ENCODE data around the gene KIF27.

Gene KIF27

DNA sequence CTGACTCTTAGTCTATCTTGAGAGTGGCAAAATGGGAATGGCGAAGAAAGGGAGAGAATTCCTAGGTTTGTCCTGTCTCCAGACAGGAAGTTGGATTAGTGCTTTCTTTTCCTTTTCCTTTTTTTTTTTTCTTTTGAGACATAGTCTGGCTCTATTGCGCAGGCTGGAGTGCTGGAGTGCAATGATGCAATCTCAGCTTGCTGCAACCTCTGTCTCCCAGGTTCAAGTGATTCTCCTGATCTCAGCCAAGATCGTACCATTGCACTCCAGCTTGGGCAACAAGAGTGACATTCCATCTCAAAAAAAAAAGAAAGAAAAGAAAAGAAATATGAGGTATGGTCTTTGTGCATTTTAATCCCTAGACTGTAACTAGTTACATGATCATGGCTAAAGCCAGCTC lies 12.6 kb upstream of the KIF27 start:
- TF ChIP-seq GLIS3 (CRISPR knock-in tag; IDR thresholded peaks at IDR 0.05) (no peak), TCF4 (CRISPR knock-in tag; IDR thresholded peaks at IDR 0.05; ENCODE audit: borderline replicate concordance) (no peak), BACH2 (CRISPR knock-in tag; IDR thresholded peaks at IDR 0.05; ENCODE audit: borderline replicate concordance) (no peak), ZFP30 (CRISPR knock-in tag; IDR thresholded peaks at IDR 0.05) (no peak), ZFP3 (CRISPR knock-in tag; IDR thresholded peaks at IDR 0.05) (no peak), RARB (CRISPR knock-in tag; IDR thresholded peaks at IDR 0.05) (no peak), ZNF565 (CRISPR knock-in tag; conservative IDR thresholded peaks at IDR 0.05; ENCODE audit: low read depth) (no peak), PPARA (CRISPR knock-in tag; IDR thresholded peaks at IDR 0.05; ENCODE audit: borderline replicate concordance) (no peak), ZC3H10 (CRISPR knock-in tag; IDR thresholded peaks at IDR 0.05) (no peak), ESRRG (CRISPR knock-in tag; IDR thresholded peaks at IDR 0.05) (no peak), ISL1 (CRISPR knock-in tag; IDR thresholded peaks at IDR 0.05) (no peak), ARNTL (CRISPR knock-in tag; IDR thresholded peaks at IDR 0.05; ENCODE audit: borderline replicate concordance, low read depth) (no peak)
- TF ChIP-seq, protein P1, sequence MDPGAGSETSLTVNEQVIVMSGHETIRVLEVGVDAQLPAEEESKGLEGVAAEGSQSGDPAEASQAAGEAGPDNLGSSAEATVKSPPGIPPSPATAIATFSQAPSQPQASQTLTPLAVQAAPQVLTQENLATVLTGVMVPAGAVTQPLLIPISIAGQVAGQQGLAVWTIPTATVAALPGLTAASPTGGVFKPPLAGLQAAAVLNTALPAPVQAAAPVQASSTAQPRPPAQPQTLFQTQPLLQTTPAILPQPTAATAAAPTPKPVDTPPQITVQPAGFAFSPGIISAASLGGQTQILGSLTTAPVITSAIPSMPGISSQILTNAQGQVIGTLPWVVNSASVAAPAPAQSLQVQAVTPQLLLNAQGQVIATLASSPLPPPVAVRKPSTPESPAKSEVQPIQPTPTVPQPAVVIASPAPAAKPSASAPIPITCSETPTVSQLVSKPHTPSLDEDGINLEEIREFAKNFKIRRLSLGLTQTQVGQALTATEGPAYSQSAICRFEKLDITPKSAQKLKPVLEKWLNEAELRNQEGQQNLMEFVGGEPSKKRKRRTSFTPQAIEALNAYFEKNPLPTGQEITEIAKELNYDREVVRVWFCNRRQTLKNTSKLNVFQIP (CRISPR knock-in tag; IDR thresholded peaks at IDR 0.05; ENCODE audit: borderline replicate concordance, low read depth) = no peak
- TF ChIP-seq, protein P2, sequence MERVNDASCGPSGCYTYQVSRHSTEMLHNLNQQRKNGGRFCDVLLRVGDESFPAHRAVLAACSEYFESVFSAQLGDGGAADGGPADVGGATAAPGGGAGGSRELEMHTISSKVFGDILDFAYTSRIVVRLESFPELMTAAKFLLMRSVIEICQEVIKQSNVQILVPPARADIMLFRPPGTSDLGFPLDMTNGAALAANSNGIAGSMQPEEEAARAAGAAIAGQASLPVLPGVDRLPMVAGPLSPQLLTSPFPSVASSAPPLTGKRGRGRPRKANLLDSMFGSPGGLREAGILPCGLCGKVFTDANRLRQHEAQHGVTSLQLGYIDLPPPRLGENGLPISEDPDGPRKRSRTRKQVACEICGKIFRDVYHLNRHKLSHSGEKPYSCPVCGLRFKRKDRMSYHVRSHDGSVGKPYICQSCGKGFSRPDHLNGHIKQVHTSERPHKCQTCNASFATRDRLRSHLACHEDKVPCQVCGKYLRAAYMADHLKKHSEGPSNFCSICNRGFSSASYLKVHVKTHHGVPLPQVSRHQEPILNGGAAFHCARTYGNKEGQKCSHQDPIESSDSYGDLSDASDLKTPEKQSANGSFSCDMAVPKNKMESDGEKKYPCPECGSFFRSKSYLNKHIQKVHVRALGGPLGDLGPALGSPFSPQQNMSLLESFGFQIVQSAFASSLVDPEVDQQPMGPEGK (CRISPR knock-in tag; IDR thresholded peaks at IDR 0.05; ENCODE audit: borderline replicate concordance) = no peak

DNA sequence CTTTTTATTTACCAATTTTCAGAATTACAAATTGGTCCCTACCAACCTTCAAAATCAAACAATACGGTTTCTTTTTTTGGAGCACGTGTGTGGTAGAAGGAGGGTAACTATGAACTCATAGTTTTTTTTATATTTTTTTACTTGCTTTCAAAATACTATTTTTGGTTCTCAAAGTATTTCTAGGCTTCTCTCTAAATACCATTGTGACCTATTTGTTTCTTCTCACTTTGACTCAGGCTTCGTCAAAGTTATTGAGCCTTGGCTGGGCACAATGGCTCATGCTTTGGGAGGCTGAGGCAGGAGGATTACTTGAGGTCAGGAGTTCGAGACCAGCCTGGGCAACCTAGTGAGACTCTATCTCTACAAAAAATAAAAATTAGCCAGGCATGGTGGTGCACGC lies 11.6 kb upstream of the KIF27 start:
- TF ChIP-seq, protein P3, sequence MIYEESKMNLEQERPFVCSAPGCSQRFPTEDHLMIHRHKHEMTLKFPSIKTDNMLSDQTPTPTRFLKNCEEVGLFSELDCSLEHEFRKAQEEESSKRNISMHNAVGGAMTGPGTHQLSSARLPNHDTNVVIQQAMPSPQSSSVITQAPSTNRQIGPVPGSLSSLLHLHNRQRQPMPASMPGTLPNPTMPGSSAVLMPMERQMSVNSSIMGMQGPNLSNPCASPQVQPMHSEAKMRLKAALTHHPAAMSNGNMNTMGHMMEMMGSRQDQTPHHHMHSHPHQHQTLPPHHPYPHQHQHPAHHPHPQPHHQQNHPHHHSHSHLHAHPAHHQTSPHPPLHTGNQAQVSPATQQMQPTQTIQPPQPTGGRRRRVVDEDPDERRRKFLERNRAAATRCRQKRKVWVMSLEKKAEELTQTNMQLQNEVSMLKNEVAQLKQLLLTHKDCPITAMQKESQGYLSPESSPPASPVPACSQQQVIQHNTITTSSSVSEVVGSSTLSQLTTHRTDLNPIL (CRISPR knock-in tag; IDR thresholded peaks at IDR 0.05; ENCODE audit: low read depth) = no peak
- TF ChIP-seq ESRRG (CRISPR knock-in tag; IDR thresholded peaks at IDR 0.05) (no peak), TOX (CRISPR knock-in tag; IDR thresholded peaks at IDR 0.05; ENCODE audit: borderline replicate concordance) (no peak), TCF4 (CRISPR knock-in tag; IDR thresholded peaks at IDR 0.05; ENCODE audit: borderline replicate concordance) (no peak), ISL1 (CRISPR knock-in tag; IDR thresholded peaks at IDR 0.05) (no peak), OSR1 (CRISPR knock-in tag; IDR thresholded peaks at IDR 0.05) (no peak), ZFP30 (CRISPR knock-in tag; IDR thresholded peaks at IDR 0.05) (no peak), PPARA (CRISPR knock-in tag; IDR thresholded peaks at IDR 0.05; ENCODE audit: borderline replicate concordance) (no peak), CSDC2 (CRISPR knock-in tag; IDR thresholded peaks at IDR 0.05) (no peak), ZNF565 (CRISPR knock-in tag; conservative IDR thresholded peaks at IDR 0.05; ENCODE audit: low read depth) (no peak), GLIS3 (CRISPR knock-in tag; IDR thresholded peaks at IDR 0.05) (no peak), SNAI2 (CRISPR knock-in tag; IDR thresholded peaks at IDR 0.05) (no peak), ZC3H10 (CRISPR knock-in tag; IDR thresholded peaks at IDR 0.05) (no peak), RARB (CRISPR knock-in tag; IDR thresholded peaks at IDR 0.05) (no peak), ZNF8 (CRISPR knock-in tag; IDR thresholded peaks at IDR 0.05) (no peak), BACH2 (CRISPR knock-in tag; IDR thresholded peaks at IDR 0.05; ENCODE audit: borderline replicate concordance) (no peak)
- TF ChIP-seq, protein P1 (CRISPR knock-in tag; IDR thresholded peaks at IDR 0.05; ENCODE audit: borderline replicate concordance, low read depth) = no peak
- TF ChIP-seq, protein P2 (CRISPR knock-in tag; IDR thresholded peaks at IDR 0.05; ENCODE audit: borderline replicate concordance) = no peak
- TF ChIP-seq, protein P4, sequence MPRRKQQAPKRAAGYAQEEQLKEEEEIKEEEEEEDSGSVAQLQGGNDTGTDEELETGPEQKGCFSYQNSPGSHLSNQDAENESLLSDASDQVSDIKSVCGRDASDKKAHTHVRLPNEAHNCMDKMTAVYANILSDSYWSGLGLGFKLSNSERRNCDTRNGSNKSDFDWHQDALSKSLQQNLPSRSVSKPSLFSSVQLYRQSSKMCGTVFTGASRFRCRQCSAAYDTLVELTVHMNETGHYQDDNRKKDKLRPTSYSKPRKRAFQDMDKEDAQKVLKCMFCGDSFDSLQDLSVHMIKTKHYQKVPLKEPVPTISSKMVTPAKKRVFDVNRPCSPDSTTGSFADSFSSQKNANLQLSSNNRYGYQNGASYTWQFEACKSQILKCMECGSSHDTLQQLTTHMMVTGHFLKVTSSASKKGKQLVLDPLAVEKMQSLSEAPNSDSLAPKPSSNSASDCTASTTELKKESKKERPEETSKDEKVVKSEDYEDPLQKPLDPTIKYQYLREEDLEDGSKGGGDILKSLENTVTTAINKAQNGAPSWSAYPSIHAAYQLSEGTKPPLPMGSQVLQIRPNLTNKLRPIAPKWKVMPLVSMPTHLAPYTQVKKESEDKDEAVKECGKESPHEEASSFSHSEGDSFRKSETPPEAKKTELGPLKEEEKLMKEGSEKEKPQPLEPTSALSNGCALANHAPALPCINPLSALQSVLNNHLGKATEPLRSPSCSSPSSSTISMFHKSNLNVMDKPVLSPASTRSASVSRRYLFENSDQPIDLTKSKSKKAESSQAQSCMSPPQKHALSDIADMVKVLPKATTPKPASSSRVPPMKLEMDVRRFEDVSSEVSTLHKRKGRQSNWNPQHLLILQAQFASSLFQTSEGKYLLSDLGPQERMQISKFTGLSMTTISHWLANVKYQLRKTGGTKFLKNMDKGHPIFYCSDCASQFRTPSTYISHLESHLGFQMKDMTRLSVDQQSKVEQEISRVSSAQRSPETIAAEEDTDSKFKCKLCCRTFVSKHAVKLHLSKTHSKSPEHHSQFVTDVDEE (CRISPR knock-in tag; IDR thresholded peaks at IDR 0.05) = no peak
- no peak for ATAC-seq

More for the DNA sequence above, 12.6 kb upstream of the KIF27 start:
- no peak for ATAC-seq

Data from SK-N-SH treated with all-trans-retinoic acid at 6 μM for 48 hours (cell line).